OCI-M2 (cell line): Measurements from ENCODE around the gene BUD31.

ENCODE experiments used
- DNase-seq: peaks from one replicate; lab custom pipeline; 2025; ENCODE audit not compliant: unreplicated experiment; lab: John Stamatoyannopoulos, UW

The BUD31 gene

DNA sequence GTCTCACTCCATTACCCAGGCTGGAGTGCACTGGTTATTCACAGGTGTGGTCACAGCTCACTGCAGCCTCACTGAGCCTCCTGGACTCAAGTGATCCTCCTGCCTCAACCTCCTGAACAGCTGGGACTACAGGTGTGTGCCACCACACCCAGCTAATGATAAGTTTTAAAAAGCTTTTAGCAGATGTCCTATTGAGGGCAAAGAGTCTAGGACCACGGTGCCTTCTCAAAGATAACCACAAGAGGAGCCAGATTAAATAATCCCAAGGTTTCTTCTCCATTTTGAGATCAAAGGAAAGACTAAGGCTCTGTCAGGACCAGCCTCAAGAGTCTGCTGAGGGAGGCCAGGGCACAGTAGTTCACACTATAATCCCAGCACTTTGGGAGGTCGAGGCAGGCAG, 52.5 kb downstream of the BUD31 start:
- no peak for DNase-seq

DNA sequence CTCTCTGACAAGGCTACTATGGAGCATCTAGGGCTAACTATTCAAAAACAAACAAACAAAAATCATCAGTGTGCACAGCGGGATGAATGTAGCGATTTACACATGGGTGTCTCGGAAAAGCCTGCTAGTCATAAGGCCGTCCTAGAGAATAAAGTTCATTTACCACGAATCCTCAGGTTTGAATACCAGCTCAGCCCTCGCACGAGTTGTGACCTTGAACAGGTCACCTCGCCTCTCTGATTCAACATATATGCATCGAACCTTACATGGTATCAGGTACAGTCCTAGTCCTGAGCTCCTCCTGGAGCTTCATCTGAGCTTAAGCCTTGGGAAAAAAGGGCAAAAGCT, 56.6 kb downstream of the BUD31 start:
- no peak for DNase-seq

DNA sequence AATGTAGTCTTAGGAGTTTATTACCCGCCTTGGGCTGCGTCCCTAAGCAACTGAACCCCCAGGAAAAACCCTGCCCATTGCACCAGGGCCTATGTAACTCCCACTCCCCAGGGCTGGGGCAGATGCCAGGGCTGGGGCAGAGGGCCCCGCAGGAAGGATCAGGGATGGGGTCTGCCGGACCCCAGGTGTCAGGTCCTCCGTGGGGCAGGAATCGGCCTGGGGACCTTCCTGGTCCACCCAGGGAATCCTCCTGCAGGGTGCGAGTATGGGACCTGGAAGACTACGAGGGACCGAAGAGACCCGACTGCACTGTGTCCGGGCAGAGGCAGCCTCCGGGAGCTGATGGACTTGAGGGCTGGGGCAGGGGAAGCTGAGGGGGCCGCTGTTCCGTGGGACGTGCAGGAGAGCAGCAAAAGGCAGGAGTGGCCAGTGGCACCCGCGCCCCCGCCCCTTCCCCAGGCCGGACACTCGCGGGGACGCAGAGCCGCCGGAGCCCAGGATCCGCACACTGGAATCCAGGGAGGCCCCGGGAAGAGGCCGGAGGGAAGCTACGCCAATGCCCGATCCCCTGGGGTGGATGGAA, 59.7 kb downstream of the BUD31 start:
- DNase-seq = no peak
